Stimulated activated CD8-positive, alpha-beta memory T cell treated with anti-CD3 and anti-CD28 coated beads, Interleukin-4, amount 100 ng/mL, for 4 hours (primary cell): Measurements from ENCODE around the gene DNM1.

Source experiments
- DNase-seq, 2 donors: peaks; one replicate each; pipeline ENCODE4 v3.0.0-alpha.2; 2020; ENCODE audit warnings: low read depth in 2 of 2, low spot score in 1 of 2

Gene DNM1

DNA sequence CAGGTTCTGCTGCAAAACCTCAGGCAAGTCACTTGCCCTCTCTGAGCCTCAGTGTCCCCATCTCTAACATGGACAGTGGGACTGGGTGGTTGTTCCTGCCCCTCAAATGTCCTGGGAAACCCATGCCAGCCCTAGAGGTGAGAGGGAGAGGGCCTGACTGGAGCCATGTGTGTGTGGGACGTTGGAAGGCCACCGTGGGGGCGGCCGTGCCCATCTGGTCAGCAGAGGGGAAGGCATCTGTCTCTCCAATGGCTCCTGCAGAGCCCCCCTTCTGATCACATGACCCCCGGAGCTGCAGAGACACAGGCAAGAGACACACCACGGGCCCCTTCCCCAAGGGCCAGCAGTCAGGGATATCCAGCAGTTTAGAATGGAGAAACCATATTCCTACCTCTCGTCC is 1.7 kb downstream of the DNM1 start:
- no peak for DNase-seq

DNA sequence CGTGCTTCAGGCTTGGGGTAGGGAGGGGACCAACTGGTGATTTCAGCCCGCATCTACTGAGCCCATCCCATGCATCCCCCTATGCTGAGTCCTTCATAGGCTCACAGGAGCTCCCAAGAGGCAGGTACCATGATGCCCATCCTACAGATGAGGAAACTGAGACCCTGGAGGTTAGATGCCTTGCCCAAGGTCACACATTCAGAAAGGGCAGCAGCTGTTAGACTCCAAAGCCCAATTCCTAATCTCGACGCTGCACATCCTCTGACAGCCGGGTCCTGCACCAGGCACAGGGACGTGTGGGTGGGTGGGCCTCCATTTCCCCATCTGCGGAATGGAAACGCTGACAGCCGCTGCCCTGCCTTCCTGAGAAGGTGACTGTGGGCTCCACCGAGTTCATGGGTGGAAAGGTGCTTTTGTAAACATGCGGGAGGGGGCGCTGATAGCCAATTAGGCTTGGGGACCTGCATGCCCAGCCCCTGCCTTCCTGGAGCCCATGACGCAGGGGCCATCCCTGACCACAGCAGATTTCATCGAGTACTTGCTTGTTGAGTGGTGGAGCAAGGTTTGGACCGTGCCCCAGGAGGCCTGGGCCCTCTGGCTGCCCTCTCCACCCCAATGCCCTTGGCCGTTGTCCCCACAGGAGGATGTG is 2.2 kb downstream of the DNM1 start:
- DNase-seq: no peak

DNA sequence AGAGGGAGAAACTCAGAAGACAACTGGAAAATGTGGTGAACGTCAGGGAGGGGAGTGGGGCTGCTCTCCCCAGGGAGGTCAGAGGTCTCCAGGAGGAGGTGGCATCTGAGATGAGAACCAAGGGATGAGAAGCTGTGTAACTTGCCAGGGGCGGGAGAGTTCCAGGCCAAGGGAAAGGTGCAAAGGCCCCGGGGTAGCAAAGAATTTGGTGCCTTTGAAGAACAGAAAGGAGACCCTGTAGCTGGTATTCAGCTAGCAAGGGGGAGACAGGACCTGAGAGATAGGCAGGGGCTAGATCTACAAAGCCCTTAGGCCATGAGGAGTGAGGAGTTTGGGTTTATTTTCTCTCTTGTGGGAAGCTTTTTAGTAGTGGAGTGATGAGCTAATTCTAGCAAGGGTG is 3.3 kb downstream of the DNM1 start:
- no peak for DNase-seq

DNA sequence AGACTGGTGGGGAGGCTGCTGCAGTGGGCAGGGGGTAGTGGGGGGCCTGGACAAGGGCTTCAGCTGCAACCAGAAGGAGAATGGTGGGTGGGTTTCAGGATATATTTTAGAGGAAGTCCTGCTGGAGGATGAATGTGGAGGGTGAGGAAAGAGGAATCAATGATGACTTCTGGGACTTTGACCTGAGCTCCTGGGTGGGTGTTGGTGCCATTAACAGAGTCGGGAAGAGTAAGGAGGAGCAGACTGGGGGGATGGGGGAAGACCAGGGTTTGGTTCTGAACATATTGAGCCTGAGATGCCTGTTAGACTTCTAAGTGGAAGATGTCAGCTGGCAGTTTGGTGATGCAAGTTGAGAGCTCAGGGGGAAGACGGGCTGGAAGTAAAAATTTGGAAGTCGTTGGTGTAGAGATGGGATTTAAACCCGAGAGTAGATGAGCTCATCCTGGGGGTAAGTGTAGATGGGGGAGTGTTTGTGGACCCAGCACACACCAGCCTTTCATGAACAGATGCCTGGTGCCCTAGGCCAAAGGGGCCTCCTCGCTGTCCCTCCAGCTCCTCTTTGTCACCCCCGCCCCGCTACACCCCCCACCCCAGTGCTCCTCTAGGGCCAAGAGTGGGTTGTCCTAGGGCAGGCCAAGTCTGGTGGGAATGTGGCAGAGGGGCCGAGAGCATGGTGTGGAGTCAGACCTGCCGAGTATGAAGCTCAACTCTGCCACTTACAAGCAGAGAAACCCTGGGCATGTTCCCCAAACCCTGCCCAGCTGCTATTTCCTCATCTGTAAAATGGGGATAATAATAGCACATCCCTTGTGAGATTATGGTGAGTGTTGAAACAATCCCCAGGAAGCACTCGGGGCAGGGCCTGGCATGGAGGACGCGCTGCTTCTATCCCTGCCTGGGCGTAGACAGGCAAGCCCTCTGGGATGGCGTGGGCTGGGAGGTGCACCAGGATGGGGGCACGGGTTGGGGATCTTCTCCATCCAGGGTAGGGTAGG is 4.0 kb downstream of the DNM1 start:
- DNase-seq: no peak

DNA sequence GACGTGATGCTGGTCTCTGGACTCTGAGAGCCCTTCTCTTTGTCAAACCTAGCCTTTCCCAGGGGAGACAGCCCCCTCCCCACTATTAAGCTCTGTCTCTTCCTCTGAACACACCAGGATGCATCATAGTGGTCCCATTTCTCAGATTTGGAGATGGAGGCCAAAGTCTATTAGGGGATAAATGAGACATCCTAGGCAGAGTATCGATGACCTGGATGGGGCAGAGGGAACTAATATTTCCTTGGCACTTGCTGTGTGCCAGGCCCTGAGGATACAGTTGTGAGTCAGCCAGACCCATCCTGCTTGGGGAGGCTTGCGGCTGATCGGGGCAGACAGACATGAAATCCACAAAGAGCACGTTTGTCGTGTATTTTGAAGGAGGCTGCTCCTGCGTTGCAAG is 5.2 kb downstream of the DNM1 start:
- no peak for DNase-seq

DNA sequence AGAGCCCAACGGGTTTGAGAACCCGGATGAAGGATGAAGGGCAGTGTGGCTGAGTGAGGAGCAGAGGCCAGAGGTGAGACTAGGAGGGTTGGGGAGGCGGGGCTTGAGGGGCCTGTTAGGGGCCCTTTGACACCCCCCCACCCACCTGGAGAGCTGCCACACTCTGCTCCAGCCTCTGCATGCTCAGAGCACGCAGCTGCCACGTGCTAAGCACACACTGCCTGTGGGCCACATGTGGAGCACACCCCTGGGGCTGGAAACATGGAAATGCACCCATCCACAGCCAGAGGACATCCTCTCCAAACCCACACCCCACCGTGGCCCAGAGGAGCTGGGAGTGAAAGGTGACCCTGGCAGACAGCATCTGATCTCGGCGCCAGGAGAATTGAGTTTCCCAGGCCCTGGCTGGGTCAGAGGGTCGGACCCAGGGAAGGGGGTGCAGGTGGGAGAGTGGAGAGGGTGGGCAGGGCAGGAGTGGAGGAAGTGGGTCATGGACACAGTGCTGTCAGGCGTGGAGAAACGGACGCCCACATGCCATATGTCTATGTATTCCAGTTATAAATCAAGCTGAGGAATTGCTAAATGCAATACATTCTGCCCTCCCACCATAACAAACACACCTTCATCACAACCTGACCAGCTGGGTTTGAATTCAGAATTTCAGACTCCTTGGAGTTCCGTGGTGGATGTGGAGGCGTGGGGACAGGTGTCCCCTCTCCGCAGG is 5.9 kb downstream of the DNM1 start:
- DNase-seq: no peak

DNA sequence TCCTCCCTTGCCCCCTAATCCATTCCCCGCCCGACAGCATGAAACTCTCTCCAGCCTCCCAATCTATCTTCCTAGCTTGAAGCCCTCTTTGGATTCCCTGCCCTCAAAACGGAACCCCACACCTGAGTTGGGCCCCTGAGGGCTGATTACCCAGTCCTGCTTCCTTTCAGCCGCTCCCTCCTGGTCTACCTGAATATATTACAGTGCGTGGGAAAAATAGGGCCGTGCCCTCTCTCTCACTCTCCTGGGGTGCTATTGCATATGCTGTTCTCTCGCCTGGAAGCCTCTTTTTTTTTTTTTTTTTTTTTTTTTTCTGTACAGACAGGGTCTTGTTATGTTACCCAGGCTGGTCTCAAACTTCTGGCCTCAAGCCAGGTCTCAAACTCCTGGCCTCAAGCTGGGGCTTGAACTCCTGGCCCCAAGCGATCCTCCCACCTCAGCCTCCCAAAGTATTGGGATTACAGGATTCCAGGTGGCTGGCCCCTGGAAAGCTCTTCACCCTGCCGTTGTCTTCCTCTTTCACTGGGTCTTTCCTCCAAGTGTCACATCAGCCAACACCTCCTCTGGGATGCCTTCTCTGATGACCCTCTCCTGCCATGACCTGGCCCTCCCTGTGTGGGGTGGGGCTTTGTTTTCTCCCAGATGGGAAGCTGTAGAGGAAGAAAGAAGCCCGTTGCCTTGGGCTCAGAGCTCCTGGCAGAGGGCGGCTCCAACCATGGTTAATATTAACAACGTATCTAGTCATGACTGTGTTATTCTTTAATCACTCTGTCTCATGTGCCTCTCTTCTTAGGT is 8.2 kb downstream of the DNM1 start:
- no peak for DNase-seq

DNA sequence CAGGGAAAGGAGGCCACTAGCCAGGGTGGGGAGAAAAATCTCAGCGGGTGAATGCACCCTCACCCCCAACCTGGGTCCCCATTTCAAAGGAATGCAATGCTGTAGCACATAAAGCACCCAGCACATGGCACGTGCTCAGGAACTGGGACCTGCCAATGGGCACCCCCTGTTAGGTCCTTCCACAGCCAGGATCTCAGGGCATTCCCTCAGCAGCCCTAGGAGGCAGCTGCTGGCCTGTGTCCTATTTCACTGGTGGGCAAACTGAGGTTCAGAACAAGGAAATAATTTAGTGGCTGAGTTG is 8.8 kb downstream of the DNM1 start:
- no peak for DNase-seq

DNA sequence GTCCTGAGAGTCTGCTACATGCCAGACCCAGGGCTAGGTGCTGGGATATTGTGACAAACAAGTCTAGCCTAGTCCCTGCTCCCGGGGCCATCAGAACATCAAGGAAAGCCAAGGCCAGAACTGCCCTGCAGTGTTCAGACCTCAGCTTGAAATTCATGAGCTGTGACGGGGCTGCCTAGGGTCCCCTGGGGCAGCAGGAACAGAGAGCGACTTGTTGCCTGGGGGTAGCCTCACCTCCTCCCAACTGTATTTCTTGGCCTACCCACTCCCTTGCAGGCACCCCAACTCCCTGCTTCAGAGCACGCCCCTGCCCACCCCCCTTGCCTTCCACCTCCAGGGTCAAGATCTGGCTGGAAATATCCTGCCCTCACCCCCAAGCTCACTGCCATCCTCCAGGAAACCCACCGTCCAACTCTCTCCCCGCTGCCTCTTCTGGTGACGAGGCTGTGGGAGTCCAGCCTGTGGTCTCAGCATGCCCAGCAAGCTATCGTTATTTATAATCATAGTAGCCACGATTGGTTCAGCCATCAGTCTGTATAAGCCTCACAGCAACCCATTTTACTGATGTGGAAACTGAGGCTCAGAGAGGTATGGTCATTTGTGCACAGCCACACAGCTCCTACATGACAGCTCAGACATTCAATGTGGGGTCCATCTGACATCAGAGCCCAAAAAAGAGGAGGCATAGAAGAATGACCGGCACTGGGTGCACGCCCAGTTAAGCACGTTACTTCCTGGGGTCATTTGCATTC is 10.7 kb downstream of the DNM1 start:
- no peak for DNase-seq

DNA sequence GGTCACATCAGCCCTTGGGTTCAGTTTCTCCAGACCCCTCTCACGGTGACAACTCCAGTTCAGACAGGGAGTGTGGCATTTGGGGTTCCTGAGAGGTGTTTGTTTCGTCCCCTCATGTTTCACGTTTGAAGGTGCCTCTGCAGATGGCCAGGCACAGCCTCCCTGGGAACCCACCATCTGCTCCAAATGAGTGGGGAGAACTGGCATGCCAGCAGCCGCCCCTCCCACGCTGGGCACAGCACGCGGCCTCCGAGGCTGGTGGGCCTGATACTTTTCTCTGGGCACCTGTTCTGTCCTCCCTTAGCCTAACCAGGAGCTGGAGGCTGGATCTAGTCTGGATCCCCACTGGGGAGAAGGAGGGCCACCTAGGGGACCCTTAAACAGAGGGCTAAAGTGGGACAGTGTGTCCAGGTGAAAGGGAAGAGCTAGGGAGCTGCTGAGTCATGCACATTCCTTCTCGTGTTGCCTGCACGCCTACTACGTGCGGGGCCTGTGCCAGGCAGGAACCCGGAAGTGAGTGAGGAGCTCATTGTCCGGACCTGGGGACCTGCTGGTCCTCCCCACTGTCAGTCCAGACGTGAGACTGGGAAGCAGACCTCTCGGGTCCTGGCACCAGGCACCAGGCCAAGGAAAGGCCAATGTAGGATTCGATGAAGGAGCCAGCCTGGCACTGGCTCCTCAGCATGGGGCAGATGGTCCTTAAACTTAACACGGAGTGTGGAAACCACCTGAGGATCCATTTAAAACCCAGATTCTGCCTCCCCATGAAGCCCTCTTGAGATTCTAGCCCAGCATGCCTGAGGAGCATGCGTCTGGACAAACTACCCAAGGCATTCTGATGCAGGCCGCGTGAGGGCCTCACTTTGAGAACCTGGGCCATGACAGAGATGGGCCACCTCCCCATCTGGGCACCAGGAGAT is 11.7 kb downstream of the DNM1 start:
- no peak for DNase-seq

DNA sequence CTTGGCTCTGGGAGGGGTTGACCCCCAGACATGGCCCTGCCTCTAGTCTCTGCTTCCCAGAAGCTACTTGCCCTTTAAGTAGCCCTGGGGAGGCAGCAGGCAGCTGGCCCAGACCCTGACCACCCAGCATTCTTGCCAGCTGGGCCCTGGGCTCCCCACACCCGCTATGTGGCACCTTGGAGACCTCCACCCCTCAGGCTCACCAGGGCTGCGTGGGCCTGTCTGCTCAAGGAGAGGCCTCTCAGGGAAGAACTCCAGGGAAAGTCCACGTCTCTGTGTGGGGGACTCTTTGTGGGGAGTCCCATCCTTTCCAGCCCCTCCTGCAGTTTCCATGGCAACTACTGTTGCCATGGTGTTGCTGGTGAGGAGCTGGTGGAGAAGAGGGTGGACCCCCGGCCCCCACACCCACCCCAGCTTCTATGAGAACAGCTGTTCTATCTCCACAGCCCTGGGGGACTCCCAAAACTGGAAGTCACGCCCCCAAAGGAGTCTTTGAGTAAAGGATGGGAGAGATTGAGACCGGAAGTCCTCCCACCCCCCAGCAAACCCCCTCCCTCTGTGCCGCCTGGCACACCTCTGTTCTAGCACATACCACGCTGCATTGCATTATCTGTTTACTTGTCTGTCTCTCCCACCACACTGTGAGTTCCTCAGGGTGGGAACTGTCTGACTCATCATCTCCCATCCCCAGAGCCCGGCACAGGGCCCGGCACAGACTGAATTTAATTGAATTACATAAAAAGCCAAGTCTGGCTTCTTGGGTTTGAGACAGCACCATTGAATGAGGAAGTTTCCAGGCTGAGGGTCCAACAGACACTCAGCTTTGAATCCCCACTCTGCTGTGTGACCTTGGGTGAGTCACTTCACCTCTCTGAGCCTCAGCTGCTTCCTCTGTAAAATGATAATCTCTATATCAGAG is 12.6 kb downstream of the DNM1 start:
- DNase-seq: no peak

DNA sequence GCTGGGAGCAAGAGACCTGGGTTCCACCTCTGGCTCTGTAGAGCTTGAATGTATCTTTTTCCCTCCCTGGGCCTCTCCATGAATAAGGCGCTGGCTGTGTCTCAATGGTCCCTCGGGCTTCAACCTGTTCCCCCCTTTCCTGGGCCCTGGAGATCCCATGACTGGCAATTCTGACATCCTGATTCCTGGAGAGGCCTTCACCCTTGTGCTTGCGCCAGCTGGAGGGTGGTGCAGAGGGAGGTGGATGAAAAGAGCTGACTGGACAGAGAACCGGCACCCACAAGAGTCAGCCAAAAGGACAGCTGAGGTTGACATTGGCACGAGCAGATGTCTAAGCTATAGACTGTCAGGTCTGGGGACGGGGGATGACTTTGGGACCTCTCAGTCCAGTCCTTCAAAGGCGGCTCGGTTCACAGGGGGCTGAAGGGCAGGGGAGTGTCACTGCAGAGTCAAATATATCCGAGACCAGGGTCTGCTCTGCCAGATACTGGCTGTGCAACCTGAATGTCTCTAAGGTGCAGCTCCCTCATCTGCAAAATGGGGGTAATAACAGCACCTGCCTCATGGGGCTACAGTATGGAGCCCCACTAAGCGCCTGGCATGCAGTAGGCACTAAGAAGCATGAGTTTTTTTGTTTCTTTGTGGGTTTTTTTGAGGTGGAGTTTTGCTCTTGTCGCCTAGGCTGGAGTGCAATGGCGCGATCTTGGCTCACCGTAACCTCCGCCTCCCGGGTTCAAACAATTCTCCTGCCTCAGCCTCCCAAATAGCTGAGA is 13.8 kb downstream of the DNM1 start:
- no peak for DNase-seq

DNA sequence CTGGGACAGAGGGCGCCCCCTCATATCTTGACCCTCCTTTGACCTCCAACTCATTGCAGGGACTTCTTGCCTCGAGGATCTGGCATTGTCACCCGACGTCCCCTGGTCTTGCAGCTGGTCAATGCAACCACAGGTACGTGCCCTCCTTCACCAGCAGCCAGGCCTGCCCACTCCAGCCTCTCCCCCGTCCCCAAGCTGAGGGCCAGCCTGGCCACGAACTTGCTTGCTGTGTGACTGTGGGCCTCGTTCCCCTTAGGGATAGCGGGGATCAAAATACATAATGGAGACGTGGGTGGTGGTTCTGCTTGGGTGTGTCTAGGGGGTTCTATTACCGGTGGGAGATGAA is 15.0 kb downstream of the DNM1 start:
- no peak for DNase-seq

DNA sequence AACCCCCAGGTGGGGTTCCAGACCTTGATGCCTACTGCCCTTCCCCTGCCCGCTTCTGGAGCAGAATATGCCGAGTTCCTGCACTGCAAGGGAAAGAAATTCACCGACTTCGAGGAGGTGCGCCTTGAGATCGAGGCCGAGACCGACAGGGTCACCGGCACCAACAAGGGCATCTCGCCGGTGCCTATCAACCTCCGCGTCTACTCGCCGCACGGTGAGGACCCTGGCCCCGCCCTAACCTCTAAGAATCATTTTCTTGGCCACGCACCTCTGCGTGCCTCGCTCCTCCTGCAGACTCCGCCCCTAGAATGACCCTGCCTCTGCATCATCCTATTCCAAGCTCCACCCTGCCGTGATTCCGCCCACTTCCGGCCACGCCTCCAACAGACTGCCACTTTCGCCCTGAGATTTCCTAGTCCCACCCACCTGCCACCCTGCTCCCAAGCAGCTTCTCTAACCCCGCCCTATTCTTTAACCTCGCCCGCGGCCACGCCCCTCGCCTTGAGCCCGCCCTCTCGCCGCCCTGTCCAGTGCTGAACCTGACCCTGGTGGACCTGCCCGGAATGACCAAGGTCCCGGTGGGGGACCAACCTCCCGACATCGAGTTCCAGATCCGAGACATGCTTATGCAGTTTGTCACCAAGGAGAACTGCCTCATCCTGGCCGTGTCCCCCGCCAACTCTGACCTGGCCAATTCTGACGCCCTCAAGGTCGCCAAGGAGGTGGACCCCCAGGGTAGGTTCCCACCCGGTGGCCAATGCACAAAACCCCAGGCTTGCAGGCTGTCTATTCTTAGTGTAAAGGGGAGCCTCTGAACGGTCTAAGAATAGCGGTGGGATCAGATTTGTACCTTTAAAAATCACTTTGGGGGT is 15.6 kb downstream of the DNM1 start:
- DNase-seq: peak; percentile 75 to 82

DNA sequence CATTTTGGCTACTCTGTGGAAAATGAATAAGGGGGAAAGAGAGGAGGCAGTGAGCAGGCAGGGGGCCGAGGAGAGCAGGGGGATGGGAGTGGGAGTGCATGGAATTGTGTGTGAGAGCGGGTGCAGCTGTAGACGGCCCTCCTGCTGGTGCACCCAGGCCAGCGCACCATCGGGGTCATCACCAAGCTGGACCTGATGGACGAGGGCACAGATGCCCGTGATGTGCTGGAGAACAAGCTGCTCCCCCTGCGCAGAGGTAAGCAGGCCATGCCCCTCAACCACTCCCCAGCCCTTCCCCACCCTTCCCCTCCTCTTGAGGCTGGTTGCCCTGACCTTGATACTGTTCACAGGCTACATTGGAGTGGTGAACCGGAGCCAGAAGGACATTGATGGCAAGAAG is 16.7 kb downstream of the DNM1 start:
- DNase-seq: no peak

DNA sequence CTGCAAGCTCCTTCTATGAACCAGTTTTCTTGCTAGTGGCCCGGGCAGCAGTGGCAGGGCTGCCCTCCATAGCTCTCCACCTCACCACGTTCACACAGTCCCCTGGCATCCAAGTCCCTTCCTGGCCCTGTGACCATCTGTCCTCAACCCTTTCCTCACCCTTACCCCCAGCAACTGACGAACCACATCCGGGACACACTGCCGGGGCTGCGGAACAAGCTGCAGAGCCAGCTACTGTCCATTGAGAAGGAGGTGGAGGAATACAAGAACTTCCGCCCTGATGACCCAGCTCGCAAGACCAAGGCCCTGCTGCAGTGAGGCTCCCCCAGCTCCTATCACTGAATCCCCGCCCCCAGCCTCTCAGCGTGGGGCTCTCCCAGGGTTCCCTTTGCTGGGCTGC is 18.8 kb downstream of the DNM1 start:
- DNase-seq: no peak
